ENCODE data around the gene TMEM108.

TMEM108 gene

DNA sequence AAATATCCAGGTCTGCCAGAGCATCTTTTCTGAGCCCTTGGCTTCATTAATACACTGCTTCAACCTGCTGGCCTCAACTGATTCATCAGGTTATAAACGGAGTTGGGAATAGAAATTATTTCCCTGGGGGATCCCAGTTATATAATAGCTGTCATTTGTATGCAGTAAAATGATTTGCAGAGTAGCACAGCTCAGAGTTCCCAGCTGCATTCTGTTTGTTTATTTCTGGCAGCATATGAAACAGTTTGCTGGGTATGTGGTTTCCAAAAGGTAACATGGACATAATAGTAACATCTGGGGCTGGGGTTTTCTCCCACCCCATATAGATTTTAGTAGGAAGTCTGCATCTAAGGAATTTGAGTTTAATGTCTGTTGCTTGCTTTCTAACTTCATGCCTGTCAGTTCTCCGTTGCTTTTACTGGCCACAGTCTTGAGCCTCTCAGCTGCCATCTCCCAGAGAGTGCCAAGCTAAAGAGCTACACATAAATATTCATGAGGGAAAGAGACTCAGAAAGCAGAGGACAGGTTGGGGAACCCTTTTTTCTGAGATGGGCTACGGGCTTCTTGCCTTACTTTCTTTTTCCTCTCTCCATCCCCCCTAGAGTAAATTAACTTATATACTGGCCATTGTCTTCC, 124.6 kb downstream of the TMEM108 start:
- no peak for DNase-seq (ENCODE audit: low spot score)

- no peak for DNase-seq (ENCODE audit: low spot score)
These were observed 129.3 kb downstream of the TMEM108 start for GRCh38 chr3:133167340-133168024.

DNA sequence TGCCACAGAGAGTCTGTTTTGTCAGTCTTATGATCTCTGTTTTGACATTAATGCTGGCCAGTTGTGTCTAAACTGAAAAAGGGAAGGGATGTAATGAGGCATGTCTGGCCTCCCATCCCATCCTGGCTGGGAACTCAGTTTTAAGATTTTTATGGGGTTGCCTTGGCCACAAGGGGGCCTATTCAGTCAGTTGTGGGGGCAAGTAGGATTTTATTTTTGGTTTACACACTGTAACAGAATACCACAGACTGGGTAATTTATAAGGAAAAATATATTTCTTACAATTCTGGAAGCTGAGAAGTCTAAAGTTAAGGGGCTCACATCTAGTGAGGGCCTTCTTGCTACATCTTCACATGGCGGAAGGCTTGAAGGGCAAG, 129.8 kb downstream of the TMEM108 start:
- no peak for DNase-seq (ENCODE audit: low spot score)

GRCh38 chr3:133169331-133170068, 131.3 kb downstream of the TMEM108 start:
- no peak for DNase-seq (ENCODE audit: low spot score)

DNA sequence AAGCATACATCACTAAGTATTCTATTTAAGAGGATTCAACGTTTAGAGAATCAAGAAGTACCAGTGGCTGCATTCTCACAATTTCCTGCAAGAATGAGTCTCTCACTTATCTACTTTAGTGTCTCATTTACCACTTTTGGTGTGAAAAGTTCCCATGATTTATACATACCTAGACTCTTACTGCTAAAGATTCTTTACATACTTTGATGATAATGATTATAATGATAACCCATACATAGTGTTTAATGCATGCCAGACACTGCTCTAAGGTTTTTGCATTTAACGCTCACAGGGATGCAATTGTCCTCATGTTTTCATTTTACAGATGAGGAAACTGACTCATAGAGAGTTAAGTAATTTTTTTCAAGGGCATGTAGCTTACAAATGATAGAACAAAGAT, 133.6 kb downstream of the TMEM108 start:
- DNase-seq (ENCODE audit: low spot score), result no peak

DNA sequence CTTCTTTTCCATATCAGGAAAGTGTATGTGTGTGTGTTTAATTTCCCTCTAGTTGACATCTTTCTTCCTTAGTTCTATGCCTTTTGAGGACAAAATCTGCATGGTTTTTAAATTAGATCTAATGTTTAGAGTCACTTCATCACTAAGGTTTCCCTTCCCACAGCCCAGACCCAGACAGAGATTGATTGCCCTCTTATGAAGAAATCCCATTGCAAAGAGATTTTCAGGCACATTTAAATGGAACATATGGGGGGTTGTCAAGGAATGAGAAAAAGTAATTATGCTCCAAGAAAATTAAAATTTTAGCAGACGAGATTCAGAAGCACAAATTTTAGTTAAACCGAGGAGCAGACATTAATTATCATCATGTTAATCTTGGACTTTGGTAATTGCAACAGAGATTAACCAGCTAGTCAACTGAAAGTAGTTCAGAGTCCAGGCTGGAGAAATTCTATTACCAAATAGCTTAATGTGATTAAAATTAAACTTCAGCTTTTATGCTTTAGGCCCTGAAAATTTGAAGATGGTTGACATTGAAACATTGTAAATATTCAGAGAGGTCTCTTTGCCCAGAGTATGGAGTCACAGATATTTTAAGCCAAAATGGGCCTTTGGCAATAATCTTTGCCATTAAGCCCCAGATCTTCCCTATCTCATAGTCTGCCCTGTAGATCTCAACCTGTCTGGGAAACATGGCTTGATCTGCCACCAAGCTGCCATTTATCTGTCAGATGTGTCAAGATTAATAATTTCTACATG, 143.4 kb downstream of the TMEM108 start:
- no peak for DNase-seq (ENCODE audit: low spot score)

DNA sequence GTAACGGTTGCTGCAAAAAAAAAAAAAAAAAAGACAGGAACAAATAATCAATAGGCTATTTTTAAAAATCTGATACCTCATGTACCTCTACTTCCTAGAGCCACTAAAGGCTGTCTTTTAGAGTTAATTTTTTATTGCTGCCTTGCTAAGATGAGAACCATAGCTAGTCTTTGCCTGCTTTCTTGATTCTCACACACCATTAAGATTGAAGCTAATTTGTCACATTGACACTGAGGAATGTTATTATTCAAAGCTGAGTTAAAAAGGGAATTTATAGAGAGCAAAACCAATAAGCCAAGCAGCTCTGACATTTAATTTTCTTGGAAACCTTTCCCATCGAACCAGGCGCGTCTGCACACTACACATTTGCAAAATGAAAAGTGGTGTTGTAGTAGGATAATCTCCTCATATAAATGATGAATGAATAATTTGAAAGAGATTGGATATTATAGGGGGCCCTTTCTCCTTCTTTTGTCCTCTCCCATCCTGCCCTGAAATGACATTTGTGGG, 149.7 kb downstream of the TMEM108 start:
- no peak for DNase-seq (ENCODE audit: low spot score)

GRCh38 chr3:133188996-133189395, 150.8 kb downstream of the TMEM108 start:
- DNase-seq (ENCODE audit: low spot score), result no peak

DNA sequence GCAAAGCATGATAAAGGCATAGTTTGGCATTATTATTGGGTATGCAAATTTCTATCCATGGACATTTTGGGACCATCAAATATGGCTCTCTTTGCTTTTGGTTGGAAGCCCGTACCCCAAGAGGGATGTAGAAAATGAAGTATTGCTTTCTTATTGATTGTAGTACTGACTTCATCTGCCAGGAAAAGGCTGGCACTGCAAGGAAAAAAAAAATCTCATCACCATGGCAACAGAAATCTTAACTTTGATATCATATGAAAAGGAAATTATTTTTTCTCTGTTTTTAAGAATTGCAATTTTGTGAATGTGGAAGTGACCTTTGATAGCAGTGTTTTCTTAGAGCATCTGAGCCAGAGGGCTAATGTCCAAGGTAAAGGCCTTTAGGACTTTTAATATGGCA, 151.7 kb downstream of the TMEM108 start:
- DNase-seq (ENCODE audit: low spot score), result no peak

GRCh38 chr3:133191818-133192217, 153.6 kb downstream of the TMEM108 start:
- DNase-seq (ENCODE audit: low spot score), result no peak

GRCh38 chr3:133192363-133192945, 154.3 kb downstream of the TMEM108 start:
- DNase-seq (ENCODE audit: low spot score), result no peak

DNA sequence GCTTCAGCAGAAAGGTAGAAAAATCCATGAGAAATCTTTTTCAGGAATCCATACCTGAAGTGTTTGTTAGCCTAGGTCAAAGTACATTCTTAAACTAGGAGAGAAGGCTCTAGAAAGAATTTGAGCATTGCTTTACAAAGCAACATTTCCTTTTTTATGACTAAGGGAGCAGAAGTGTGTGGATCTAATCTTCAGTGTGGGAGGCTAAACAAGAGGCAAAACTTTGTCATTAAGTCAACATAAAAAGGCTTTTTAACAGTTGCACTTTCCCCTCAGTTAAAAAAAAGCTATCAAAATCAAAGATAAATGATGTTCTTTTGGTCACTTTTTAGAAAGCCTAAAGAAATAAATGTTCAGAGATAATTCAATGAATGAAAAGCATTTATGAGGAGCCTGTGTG, 154.8 kb downstream of the TMEM108 start:
- DNase-seq (ENCODE audit: low spot score), result no peak

DNA sequence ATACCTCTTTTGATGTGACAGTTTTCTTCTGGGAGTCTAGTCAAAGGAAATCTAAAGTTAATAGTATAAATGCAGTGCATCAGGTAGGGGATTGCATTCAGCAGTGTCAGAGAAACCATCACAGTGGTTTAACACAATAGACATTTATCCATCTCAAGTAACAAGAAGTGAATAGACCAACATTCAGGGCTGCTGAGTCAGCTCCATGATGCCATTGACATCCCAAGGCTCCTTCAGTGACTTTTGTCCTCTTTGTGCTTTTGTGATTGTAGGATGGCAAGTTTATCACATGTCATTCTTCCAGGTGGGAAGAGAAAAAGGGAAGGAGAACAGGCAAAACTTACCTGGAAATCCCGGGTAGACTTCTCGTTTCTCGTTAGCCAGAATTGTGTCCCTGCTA, 158.3 kb downstream of the TMEM108 start:
- DNase-seq (ENCODE audit: low spot score), result no peak

DNA sequence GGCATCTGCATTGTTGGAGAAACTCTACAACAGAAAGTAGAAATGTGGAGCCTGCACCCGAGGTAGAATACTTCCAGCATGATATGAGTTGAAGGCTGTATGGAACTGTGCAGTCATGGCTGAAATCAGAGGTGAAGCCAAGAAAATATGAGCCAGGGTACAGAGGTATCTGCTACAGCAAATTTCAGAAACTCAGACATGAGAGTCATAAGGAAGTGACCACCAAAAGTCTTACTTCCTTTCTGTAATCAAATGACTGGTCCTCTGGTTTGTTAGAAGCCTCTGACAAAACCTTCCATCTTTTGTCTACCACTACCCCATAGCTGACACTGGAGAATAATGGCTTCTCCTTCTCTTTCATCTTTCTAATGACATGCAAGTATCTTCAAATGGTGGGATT, 159.4 kb downstream of the TMEM108 start:
- DNase-seq (ENCODE audit: low spot score), result no peak

DNA sequence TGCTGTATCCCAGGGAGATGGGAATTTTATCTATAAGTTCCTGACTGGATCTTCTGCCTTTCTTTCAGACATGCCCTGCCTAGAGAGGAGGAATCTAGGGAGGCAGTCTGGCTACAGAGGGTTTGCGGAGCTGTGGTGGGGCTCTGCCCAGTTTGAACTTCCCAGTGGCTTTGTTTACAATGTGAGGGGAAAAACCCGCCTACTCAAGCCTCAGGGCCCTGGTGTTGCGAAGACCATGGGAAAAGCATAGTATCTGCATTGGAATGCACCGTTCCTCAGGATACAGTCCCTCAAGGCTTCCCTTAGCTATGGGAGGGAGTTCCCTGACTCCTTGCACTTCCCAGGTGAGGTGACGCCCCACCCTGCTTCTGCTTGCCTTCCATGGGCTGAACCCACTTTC, 168.7 kb downstream of the TMEM108 start:
- no peak for DNase-seq (ENCODE audit: low spot score)

DNA sequence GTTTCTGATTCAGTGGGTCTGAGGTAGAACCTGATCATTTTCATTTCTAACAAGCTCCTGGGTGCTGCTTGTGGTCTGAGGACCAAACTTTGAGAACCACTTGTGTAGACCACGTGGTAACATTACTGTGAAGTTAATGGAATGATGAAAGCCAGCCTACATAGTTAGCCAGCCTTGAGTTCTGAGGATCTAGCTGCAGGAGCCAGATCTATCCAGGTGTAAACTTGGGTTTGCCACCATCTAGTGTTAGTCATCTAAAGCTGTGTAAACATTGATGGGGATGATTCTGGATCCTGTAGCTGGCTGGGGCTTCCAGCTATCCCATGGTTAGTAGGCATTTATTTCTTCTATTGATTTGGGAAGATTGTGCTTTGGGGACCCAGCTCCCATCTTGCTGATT, 170.0 kb downstream of the TMEM108 start:
- DNase-seq (ENCODE audit: low spot score), result no peak

GRCh38 chr3:133209871-133210550, 171.8 kb downstream of the TMEM108 start:
- DNase-seq (ENCODE audit: low spot score), result no peak

DNA sequence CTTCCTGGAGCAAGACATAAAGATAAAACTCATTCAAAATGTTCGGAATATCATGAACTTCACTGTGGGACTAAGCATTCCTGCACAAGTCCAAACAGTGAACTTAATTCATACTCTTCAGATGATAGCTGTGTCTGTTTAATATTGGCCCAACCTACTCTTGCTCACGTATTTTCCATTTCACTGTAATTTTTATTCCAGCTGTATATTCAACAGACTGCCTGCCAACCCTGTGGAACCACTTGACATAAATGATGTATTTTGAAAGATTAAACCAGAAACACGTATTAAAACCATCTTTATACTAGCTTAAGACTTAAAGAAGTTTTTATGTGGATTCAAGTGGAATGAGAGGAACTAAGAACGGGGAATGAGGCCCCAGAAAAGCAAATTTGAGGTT, 172.5 kb downstream of the TMEM108 start:
- no peak for DNase-seq (ENCODE audit: low spot score)

DNA sequence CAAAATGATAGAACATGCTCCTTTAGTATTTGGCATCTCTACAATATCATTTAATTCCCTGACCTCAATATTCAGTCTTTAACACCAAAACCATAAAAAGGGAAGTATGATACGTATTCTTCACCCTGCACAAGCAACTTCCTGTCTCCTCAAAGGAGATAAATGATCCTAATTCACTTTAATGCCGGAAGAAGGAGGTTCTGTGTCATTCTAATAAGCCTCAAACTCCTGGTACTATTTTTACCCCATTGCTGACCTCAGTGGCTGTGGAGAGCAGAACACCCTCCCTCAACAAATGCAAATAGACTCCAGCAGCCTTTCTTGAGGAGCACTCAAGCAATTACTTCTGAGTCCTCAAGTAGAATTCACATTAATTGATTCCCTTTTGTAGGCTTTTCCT, 173.3 kb downstream of the TMEM108 start:
- no peak for DNase-seq (ENCODE audit: low spot score)

DNA sequence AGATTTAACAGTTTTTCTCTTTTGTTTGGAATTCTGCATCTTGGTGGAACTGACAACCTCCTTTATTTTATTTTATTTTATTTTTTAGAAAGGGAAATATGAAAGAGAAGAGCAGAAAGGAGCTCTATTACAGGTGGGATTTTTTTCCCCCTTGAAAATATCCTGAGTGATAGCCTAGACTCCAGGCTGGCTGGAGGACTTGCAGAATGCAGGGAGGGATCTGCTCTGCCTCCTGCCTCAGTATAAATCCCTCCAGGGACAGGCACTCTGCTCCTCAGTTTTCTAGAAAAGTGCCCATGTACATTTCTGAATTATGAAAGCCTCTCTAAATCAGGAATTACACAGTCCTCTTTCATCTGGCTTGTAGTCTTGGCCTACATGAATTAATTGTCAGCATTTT, 173.7 kb downstream of the TMEM108 start:
- DNase-seq (ENCODE audit: low spot score), result no peak

DNA sequence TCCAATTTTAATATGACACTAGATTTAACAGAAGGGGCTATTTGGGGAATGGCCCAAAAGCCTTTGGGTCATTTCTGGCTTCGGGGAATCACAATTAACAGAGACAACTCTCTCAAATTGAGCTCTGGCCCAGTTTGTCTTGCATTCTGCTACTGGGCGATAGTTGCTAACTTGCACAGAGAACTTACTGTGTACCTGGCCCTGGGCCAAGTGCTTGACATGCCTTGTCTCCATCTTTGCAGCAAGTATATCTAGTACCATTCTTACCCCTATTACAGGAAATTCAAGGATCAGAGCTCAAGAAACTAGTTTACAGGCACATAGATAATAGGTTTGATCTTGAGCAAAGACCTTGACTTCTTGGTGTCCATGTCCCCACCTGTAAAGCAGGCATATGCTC, 175.7 kb downstream of the TMEM108 start:
- no peak for DNase-seq (ENCODE audit: low spot score)

Measured in left forelimb (tissue), 1 donor.